ENCODE results near the gene SPPL2B. TPM values are rescaled to one million over a fixed set of nuclear protein-coding genes. Genes with fewer than 3 reads are reported as not detected.

SPPL2B gene
- total RNA-seq, 6 experiments from 2014 or later = 32.9 to 41.8 (median 33.9) TPM

GRCh38 chr19:2283835-2284507, 44.5 kb upstream of the SPPL2B start:
- no peak overlapping the region for H3K27ac Mint-ChIP-seq
- peaks cover 11% of the 10 kb centered on the region for H3K27me3 Mint-ChIP-seq (ENCODE audit: insufficient read depth)
- TF ChIP-seq CTCF (IDR thresholded peaks at IDR 0.05) = no peak
- no peak overlapping the region for H3K4me3 Mint-ChIP-seq
- H3K4me1 Mint-ChIP-seq (ENCODE audit: low read depth) = peaks cover 5% of the 10 kb centered on the region; the same call in 1 of the 2 replicates
- DNase-seq = no peak
- peaks cover 4% of the 10 kb centered on the region; the same call in 1 of the 2 replicates for H3K36me3 Mint-ChIP-seq (ENCODE audit: low read depth)
- H3K9me3 Mint-ChIP-seq = no peaks in the 10 kb centered on the region

GRCh38 chr19:2286402-2287140, 41.9 kb upstream of the SPPL2B start:
- Mint-ChIP-seq H3K36me3 (ENCODE audit: low read depth) (peaks cover 6% of the 10 kb centered on the region; the same call in 1 of the 2 replicates), H3K27ac (no peak overlapping the region), H3K4me1 (ENCODE audit: low read depth) (peaks cover 5% of the 10 kb centered on the region; the same call in 1 of the 2 replicates), H3K4me3 (no peak overlapping the region), H3K9me3 (no peaks in the 10 kb centered on the region), H3K27me3 (ENCODE audit: insufficient read depth) (peaks cover 19% of the 10 kb centered on the region)
- no peak for DNase-seq
- no peak for TF ChIP-seq CTCF (IDR thresholded peaks at IDR 0.05)

- Mint-ChIP-seq H3K9me3 (no peaks in the 10 kb centered on the region), H3K27me3 (ENCODE audit: insufficient read depth) (peaks cover 22% of the 10 kb centered on the region), H3K27ac (no peak overlapping the region), H3K36me3 (ENCODE audit: low read depth) (peaks cover 6% of the 10 kb centered on the region; the same call in 1 of the 2 replicates), H3K4me1 (ENCODE audit: low read depth) (no peaks in the 10 kb centered on the region; the same call in 1 of the 2 replicates), H3K4me3 (no peak overlapping the region)
- no peak for DNase-seq
- TF ChIP-seq CTCF (IDR thresholded peaks at IDR 0.05) = no peak
These were observed 40.7 kb upstream of the SPPL2B start for GRCh38 chr19:2287585-2288337.

- DNase-seq = no peak
- no peak for TF ChIP-seq CTCF (IDR thresholded peaks at IDR 0.05)
- H3K4me3 Mint-ChIP-seq = no peak overlapping the region
- no peaks in the 10 kb centered on the region for H3K9me3 Mint-ChIP-seq
- no peak overlapping the region for H3K27ac Mint-ChIP-seq
- peaks cover 6% of the 10 kb centered on the region; the same call in 1 of the 2 replicates for H3K36me3 Mint-ChIP-seq (ENCODE audit: low read depth)
- H3K27me3 Mint-ChIP-seq (ENCODE audit: insufficient read depth) = peaks cover 25% of the 10 kb centered on the region
- H3K4me1 Mint-ChIP-seq (ENCODE audit: low read depth) = no peaks in the 10 kb centered on the region
These were observed 40.1 kb upstream of the SPPL2B start for GRCh38 chr19:2288338-2288817.

Data from HFFc6 (cell line).